ENCODE measurements around the gene CNTNAP5. TPM values are rescaled to one million over a fixed set of nuclear protein-coding genes. Genes with fewer than 3 reads are reported as not detected.
"Not testable (repeated sequence)": the region's sequence is repeated elsewhere in the genome, so short reads cannot be mapped to it uniquely, and the experiment has no call there.

The CNTNAP5 gene
- total and polyA plus RNA-seq, 2 experiments from 2014 or later: 0.28 TPM; not detected in 1

DNA sequence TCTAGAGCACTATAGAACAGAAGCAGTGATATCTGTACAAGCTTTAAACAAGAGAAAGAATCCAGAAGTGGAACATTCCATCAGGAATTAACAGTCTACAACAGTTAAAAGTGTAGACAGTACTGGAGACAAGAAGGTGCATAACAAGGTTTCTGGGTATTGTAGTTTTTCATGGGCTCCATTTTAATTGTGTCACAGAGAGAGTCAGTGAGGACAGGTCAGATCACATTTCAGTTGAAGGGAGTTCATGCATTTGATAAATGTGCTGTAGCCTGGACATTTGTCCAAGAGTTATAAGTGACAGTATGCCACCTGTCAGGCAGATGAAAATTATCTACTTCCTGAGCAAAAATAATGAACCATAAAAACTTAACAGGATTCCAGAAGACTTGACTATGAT, 328.6 kb downstream of the CNTNAP5 start:
- TF ChIP-seq, protein P1, sequence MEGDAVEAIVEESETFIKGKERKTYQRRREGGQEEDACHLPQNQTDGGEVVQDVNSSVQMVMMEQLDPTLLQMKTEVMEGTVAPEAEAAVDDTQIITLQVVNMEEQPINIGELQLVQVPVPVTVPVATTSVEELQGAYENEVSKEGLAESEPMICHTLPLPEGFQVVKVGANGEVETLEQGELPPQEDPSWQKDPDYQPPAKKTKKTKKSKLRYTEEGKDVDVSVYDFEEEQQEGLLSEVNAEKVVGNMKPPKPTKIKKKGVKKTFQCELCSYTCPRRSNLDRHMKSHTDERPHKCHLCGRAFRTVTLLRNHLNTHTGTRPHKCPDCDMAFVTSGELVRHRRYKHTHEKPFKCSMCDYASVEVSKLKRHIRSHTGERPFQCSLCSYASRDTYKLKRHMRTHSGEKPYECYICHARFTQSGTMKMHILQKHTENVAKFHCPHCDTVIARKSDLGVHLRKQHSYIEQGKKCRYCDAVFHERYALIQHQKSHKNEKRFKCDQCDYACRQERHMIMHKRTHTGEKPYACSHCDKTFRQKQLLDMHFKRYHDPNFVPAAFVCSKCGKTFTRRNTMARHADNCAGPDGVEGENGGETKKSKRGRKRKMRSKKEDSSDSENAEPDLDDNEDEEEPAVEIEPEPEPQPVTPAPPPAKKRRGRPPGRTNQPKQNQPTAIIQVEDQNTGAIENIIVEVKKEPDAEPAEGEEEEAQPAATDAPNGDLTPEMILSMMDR (IDR thresholded peaks at IDR 0.05; ENCODE audit: poor library complexity): no peak
- no peaks in the 10 kb centered on the region for H3K9me3 ChIP-seq (ENCODE audit: low read depth)
- no peak overlapping the region for H3K4me3 ChIP-seq
- no peak for DNase-seq (ENCODE audit: low spot score)
- no peak overlapping the region for H3K4me2 ChIP-seq
- no peaks in the 10 kb centered on the region for H3K27me3 ChIP-seq
- no peak overlapping the region for H2AFZ ChIP-seq
- H3K27ac ChIP-seq: no peak overlapping the region
- H3K79me2 ChIP-seq: no peaks in the 10 kb centered on the region
- no peaks in the 10 kb centered on the region for H3K4me1 ChIP-seq (ENCODE audit: insufficient read depth)
- H3K9me2 ChIP-seq (replicated peaks; ENCODE audit: insufficient read depth): no peaks in the 10 kb centered on the region
- H4K20me1 ChIP-seq (ENCODE audit: insufficient read depth, poor library complexity, severe bottlenecking): no peaks in the 10 kb centered on the region
- H3K36me3 ChIP-seq (replicated peaks; ENCODE audit: insufficient read depth, low read depth): no peaks in the 10 kb centered on the region

DNA sequence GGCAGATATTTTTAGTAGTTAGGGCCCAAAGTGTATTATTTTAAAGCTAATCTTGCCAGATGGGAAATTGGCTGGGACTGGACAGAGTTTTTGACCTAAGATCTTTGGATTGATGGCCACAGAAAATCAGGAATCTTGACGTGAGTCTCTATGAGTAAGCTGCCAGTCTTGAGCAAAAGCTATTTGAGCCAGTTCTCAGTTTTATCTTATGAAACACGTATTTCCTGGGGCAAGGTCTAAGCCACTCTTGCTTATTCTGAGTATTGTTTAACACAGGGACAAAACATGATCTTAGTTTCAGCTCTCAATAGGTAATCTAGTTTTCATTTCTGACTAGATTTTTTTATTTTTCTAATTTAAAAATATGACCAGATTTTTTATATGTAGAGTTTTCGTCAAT, 329.4 kb downstream of the CNTNAP5 start:
- peak; percentile 6 for DNase-seq (ENCODE audit: low spot score)
- Histone ChIP-seq H2AFZ (no peak overlapping the region), H3K27me3 (no peaks in the 10 kb centered on the region), H3K4me2 (no peak overlapping the region), H3K4me1 (ENCODE audit: insufficient read depth) (no peaks in the 10 kb centered on the region), H3K9me2 (replicated peaks; ENCODE audit: insufficient read depth) (no peaks in the 10 kb centered on the region), H3K9me3 (ENCODE audit: low read depth) (no peaks in the 10 kb centered on the region), H4K20me1 (ENCODE audit: insufficient read depth, poor library complexity, severe bottlenecking) (no peaks in the 10 kb centered on the region), H3K36me3 (replicated peaks; ENCODE audit: insufficient read depth, low read depth) (no peaks in the 10 kb centered on the region), H3K27ac (no peak overlapping the region), H3K4me3 (no peak overlapping the region), H3K79me2 (no peaks in the 10 kb centered on the region)
- WGBS (ENCODE audit: low lambda C conversion rate, missing lambda C conversion rate): 70% methylated on average over 3 of the region's 3 CpGs
- TF ChIP-seq, protein P1 (IDR thresholded peaks at IDR 0.05; ENCODE audit: poor library complexity): no peak

DNA sequence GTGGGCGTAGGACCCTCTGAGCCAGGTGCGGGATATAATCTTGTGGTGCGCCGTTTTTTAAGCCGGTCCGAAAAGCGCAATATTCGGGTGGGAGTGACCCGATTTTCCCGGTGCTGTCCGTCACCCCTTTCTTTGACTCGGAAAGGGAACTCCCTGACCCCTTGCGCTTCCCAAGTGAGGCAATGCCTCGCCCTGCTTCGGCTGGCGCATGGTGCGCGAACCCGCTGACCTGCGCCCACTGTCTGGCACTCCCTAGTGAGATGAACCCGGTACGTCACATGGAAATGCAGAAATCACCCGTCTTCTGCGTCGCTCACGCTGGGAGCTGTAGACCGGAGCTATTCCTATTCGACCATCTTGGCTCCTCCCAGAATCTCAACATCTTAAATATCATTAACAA, 336.9 kb downstream of the CNTNAP5 start:
- not testable (repeated sequence) for H3K9me2 ChIP-seq (replicated peaks; ENCODE audit: insufficient read depth); H3K36me3 ChIP-seq (replicated peaks; ENCODE audit: insufficient read depth, low read depth); DNase-seq (ENCODE audit: low spot score); H3K9me3 ChIP-seq (ENCODE audit: low read depth); H3K4me1 ChIP-seq (ENCODE audit: insufficient read depth); H4K20me1 ChIP-seq (ENCODE audit: insufficient read depth, poor library complexity, severe bottlenecking); H3K27ac ChIP-seq; H3K4me3 ChIP-seq; H3K79me2 ChIP-seq; H3K4me2 ChIP-seq; H2AFZ ChIP-seq; H3K27me3 ChIP-seq
- 93% methylated on average over 28 of the region's 28 CpGs for WGBS (ENCODE audit: low lambda C conversion rate, missing lambda C conversion rate)

DNA sequence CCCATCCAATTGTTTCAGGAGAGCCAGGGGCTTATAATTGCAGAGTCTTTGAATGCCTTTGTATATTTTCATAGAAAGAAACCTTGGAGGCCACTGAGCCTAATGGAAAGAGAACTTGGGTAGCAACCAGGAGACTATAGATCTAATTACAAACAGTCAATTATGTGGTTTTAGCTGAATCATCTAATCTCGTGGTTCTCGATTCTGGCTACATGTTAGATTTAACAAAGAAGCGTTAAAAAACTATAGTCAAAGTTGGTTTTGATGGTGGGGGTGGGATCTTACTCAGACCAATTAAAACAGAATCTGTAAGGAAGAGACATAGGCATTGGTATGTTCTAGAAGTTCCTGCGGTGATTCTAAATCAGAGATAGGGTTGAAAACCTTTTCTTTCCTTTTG, 344.1 kb downstream of the CNTNAP5 start:
- H3K79me2 ChIP-seq: no peaks in the 10 kb centered on the region
- H3K4me3 ChIP-seq: no peak overlapping the region
- TF ChIP-seq EZH2 (IDR thresholded peaks at IDR 0.05; ENCODE audit: borderline replicate concordance): no peak
- TF ChIP-seq, protein P1 (IDR thresholded peaks at IDR 0.05; ENCODE audit: poor library complexity): no peak
- TF ChIP-seq EZH2phosphoT487 (IDR thresholded peaks at IDR 0.05; ENCODE audit: low read depth, severe bottlenecking, unreplicated experiment): no peak
- WGBS (ENCODE audit: low lambda C conversion rate, missing lambda C conversion rate): 89% methylated on average over 4 of the region's 4 CpGs
- H3K9me2 ChIP-seq (replicated peaks; ENCODE audit: insufficient read depth): no peaks in the 10 kb centered on the region
- no peaks in the 10 kb centered on the region for H3K36me3 ChIP-seq (replicated peaks; ENCODE audit: insufficient read depth, low read depth)
- H4K20me1 ChIP-seq (ENCODE audit: insufficient read depth, poor library complexity, severe bottlenecking): no peaks in the 10 kb centered on the region
- H3K4me1 ChIP-seq (ENCODE audit: insufficient read depth): no peaks in the 10 kb centered on the region
- H3K27ac ChIP-seq: no peak overlapping the region
- H3K9me3 ChIP-seq (ENCODE audit: low read depth): no peaks in the 10 kb centered on the region
- no peak overlapping the region for H3K4me2 ChIP-seq
- no peak for DNase-seq (ENCODE audit: low spot score)
- H3K27me3 ChIP-seq: no peaks in the 10 kb centered on the region
- no peak overlapping the region for H2AFZ ChIP-seq
